Activated CD4-positive, alpha-beta memory T cell treated with anti-CD3 and anti-CD28 coated beads for 36 hours (primary cell): ENCODE results near the gene ANLN. TPM values are rescaled to one million over a fixed set of nuclear protein-coding genes. Genes with fewer than 3 reads are reported as not detected.
"Not testable (repeated sequence)": the region's sequence is repeated elsewhere in the genome, so short reads cannot be mapped to it uniquely, and the experiment has no call there.

Experiments
- CTCF ChIA-PET: fragments of 350-600 bp; sonication (Branson Sonifier 250); formaldehyde crosslinking; loops from one replicate; lab custom pipeline; 2021; ENCODE audit warnings: antibody characterized with exemption, inconsistent platforms; lab: Charles Lee
- POLR2A ChIA-PET: fragments of 350-600 bp; sonication (Branson Sonifier 250); formaldehyde crosslinking; loops from one replicate; lab custom pipeline; 2021; ENCODE audit warnings: antibody characterized with exemption; lab: Charles Lee
- DNase-seq: peaks from one replicate; pipeline ENCODE4 v3.0.0-alpha.2; 2020
- H3K27ac Mint-ChIP-seq: one replicate; pipeline ENCODE4 v1.8.0; 2021; ENCODE audit warnings: mixed read lengths
- H3K27me3 Mint-ChIP-seq: one replicate; pipeline ENCODE4 v1.8.0; 2021; ENCODE audit warnings: mixed read lengths
- H3K36me3 Mint-ChIP-seq: one replicate; pipeline ENCODE4 v1.8.0; 2021; ENCODE audit warnings: mixed read lengths
- H3K4me1 Mint-ChIP-seq: one replicate; pipeline ENCODE4 v1.8.0; 2021; ENCODE audit warnings: low read depth, mixed read lengths
- H3K4me3 Mint-ChIP-seq: one replicate; pipeline ENCODE4 v1.8.0; 2021; ENCODE audit warnings: mild to moderate bottlenecking, mixed read lengths
- H3K9me3 Mint-ChIP-seq: one replicate; pipeline ENCODE4 v1.8.0; 2021; ENCODE audit warnings: mixed read lengths
- intact Hi-C: fragments of 100-400 bp; cut with micrococcal nuclease; formaldehyde crosslinking; loops from one replicate; pipeline ENCODE4 v1.15.1; 2023
- total RNA-seq, 2 experiments: library from RNA; stranded (reverse); gene quantifications; one replicate each; pipeline ENCODE4 v1.2.3, GENCODE V29; 2021

The ANLN gene
- total RNA-seq, 2 experiments from 2014 or later: 46.6 to 54.7 TPM

- ChIA-PET POLR2A (no interaction called here), CTCF (interaction anchor here (0.7 kb wide), 1 partner anchor 27 kb away, joined by 3 read pairs; no protein-coding TSS in a partner anchor)
- no peak for DNase-seq
- intact Hi-C loops: loop anchor here (10.0 kb wide), 1 partner anchor 555 kb away; the partner anchor contains the start of gene SEPTIN7
- Mint-ChIP-seq H3K9me3 (no peaks in the 10 kb centered on the region), H3K4me1 (no peaks in the 10 kb centered on the region), H3K36me3 (no peaks in the 10 kb centered on the region), H3K27me3 (no peaks in the 10 kb centered on the region), H3K4me3 (no peak overlapping the region), H3K27ac (no peak overlapping the region)
Observed at GRCh38 chr7:36360244-36360643, 29.4 kb upstream of the ANLN start.

- ChIA-PET POLR2A (no interaction called here), CTCF (no interaction called here)
- no peaks in the 10 kb centered on the region for H3K36me3 Mint-ChIP-seq
- no peak for DNase-seq
- no peaks in the 10 kb centered on the region for H3K27me3 Mint-ChIP-seq
- H3K9me3 Mint-ChIP-seq: no peaks in the 10 kb centered on the region
- no peak overlapping the region for H3K4me3 Mint-ChIP-seq
- intact Hi-C loops: loop anchor here (10.0 kb wide), 1 partner anchor 556 kb away; the partner anchor contains the start of gene SEPTIN7
- no peaks in the 10 kb centered on the region for H3K4me1 Mint-ChIP-seq
- H3K27ac Mint-ChIP-seq: no peak overlapping the region
Observed at GRCh38 chr7:36361227-36361626, 28.4 kb upstream of the ANLN start.

- intact Hi-C loops: loop anchor here (10.0 kb wide), 1 partner anchor 559 kb away; the partner anchor contains the start of gene SEPTIN7
- ChIA-PET POLR2A (no interaction called here), CTCF (interaction anchor here (0.8 to 1.1 kb wide), 2 partner anchors 109 to 307 kb away, joined by 3 to 4 read pairs; no protein-coding TSS in a partner anchor)
- H3K27me3 Mint-ChIP-seq: no peaks in the 10 kb centered on the region
- H3K36me3 Mint-ChIP-seq: no peaks in the 10 kb centered on the region
- H3K4me1 Mint-ChIP-seq: no peaks in the 10 kb centered on the region
- DNase-seq: no peak
- no peaks in the 10 kb centered on the region for H3K9me3 Mint-ChIP-seq
- no peak overlapping the region for H3K4me3 Mint-ChIP-seq
- no peak overlapping the region for H3K27ac Mint-ChIP-seq
Observed at GRCh38 chr7:36363515-36363914, 26.1 kb upstream of the ANLN start.

GRCh38 chr7:36366005-36366717 is 23.5 kb upstream of the ANLN start:
- no peak for DNase-seq
- Mint-ChIP-seq H3K4me3 (peak overlapping the region; percentile 71), H3K9me3 (no peaks in the 10 kb centered on the region), H3K27me3 (peaks cover 2% of the 10 kb centered on the region), H3K27ac (no peak overlapping the region), H3K36me3 (no peaks in the 10 kb centered on the region), H3K4me1 (no peaks in the 10 kb centered on the region)
- CTCF ChIA-PET: interaction anchor here (0.7 to 2.1 kb wide), 7 partner anchors 9 to 305 kb away, joined by 3 to 23 read pairs (median 5); partner anchors contain the start of gene ANLN
- POLR2A ChIA-PET: interaction anchor here (2.2 kb wide), 1 partner anchor 26 kb away, joined by 6 read pairs; no protein-coding TSS in a partner anchor
- intact Hi-C loops: loop anchor here (10.0 kb wide), 1 partner anchor 561 kb away; the partner anchor contains the start of gene SEPTIN7

GRCh38 chr7:36366718-36367560 is 22.7 kb upstream of the ANLN start:
- H3K4me3 Mint-ChIP-seq: peak overlapping the region; percentile 88
- intact Hi-C loops: loop anchor here (1.0 to 10.0 kb wide), 4 partner anchors 22 to 562 kb away; partner anchors contain the start of genes ANLN and SEPTIN7
- DNase-seq: peak; percentile 94
- no peak overlapping the region for H3K27ac Mint-ChIP-seq
- no peaks in the 10 kb centered on the region for H3K4me1 Mint-ChIP-seq
- ChIA-PET POLR2A (interaction anchor here (0.6 to 2.2 kb wide), 2 partner anchors 25 to 815 kb away, joined by 3 to 6 read pairs; no protein-coding TSS in a partner anchor), CTCF (interaction anchor here (0.6 to 2.1 kb wide), 12 partner anchors 9 to 476 kb away, joined by 3 to 23 read pairs (median 4); partner anchors contain the start of gene ANLN)
- peaks cover 2% of the 10 kb centered on the region for H3K27me3 Mint-ChIP-seq
- H3K36me3 Mint-ChIP-seq: no peaks in the 10 kb centered on the region
- H3K9me3 Mint-ChIP-seq: no peaks in the 10 kb centered on the region

- ChIA-PET POLR2A (interaction anchor here (0.6 to 2.2 kb wide), 2 partner anchors 24 to 815 kb away, joined by 3 to 6 read pairs; no protein-coding TSS in a partner anchor), CTCF (interaction anchor here (0.6 to 2.1 kb wide), 9 partner anchors 10 to 475 kb away, joined by 3 to 23 read pairs (median 4); partner anchors contain the start of gene ANLN)
- no peak for DNase-seq
- Mint-ChIP-seq H3K27me3 (peaks cover 2% of the 10 kb centered on the region), H3K4me3 (peak overlapping the region; percentile 88), H3K4me1 (no peaks in the 10 kb centered on the region), H3K27ac (no peak overlapping the region), H3K9me3 (no peaks in the 10 kb centered on the region), H3K36me3 (no peaks in the 10 kb centered on the region)
- intact Hi-C loops: loop anchor here (1.0 to 10.0 kb wide), 4 partner anchors 22 to 563 kb away; partner anchors contain the start of genes ANLN and SEPTIN7
Observed at GRCh38 chr7:36367561-36368077, 22.0 kb upstream of the ANLN start.

GRCh38 chr7:36368496-36368895 is 21.2 kb upstream of the ANLN start:
- DNase-seq: no peak
- peaks cover 2% of the 10 kb centered on the region for H3K27me3 Mint-ChIP-seq
- no peak overlapping the region for H3K4me3 Mint-ChIP-seq
- intact Hi-C loops: loop anchor here (10.0 kb wide), 1 partner anchor 564 kb away; the partner anchor contains the start of gene SEPTIN7
- no peak overlapping the region for H3K27ac Mint-ChIP-seq
- POLR2A ChIA-PET: no interaction called here
- H3K9me3 Mint-ChIP-seq: no peaks in the 10 kb centered on the region
- CTCF ChIA-PET: no interaction called here
- no peaks in the 10 kb centered on the region for H3K4me1 Mint-ChIP-seq
- no peaks in the 10 kb centered on the region for H3K36me3 Mint-ChIP-seq

GRCh38 chr7:36369171-36369570 is 20.5 kb upstream of the ANLN start:
- Mint-ChIP-seq H3K4me1 (no peaks in the 10 kb centered on the region), H3K4me3 (no peak overlapping the region), H3K9me3 (no peaks in the 10 kb centered on the region), H3K27me3 (peaks cover 2% of the 10 kb centered on the region), H3K27ac (no peak overlapping the region), H3K36me3 (no peaks in the 10 kb centered on the region)
- CTCF ChIA-PET: no interaction called here
- DNase-seq: no peak
- intact Hi-C loops: loop anchor here (10.0 kb wide), 1 partner anchor 564 kb away; the partner anchor contains the start of gene SEPTIN7
- POLR2A ChIA-PET: no interaction called here

GRCh38 chr7:36370046-36370445 is 19.6 kb upstream of the ANLN start:
- intact Hi-C loops: no loop called here
- no peaks in the 10 kb centered on the region for H3K4me1 Mint-ChIP-seq
- DNase-seq: no peak
- POLR2A ChIA-PET: no interaction called here
- H3K9me3 Mint-ChIP-seq: no peaks in the 10 kb centered on the region
- peaks cover 2% of the 10 kb centered on the region for H3K27me3 Mint-ChIP-seq
- no peaks in the 10 kb centered on the region for H3K36me3 Mint-ChIP-seq
- H3K27ac Mint-ChIP-seq: no peak overlapping the region
- no peak overlapping the region for H3K4me3 Mint-ChIP-seq
- CTCF ChIA-PET: no interaction called here

- no peak overlapping the region for H3K4me3 Mint-ChIP-seq
- DNase-seq: no peak
- no peaks in the 10 kb centered on the region for H3K36me3 Mint-ChIP-seq
- no peaks in the 10 kb centered on the region for H3K9me3 Mint-ChIP-seq
- POLR2A ChIA-PET: no interaction called here
- H3K27me3 Mint-ChIP-seq: peaks cover 4% of the 10 kb centered on the region
- CTCF ChIA-PET: no interaction called here
- H3K27ac Mint-ChIP-seq: no peak overlapping the region
- H3K4me1 Mint-ChIP-seq: no peaks in the 10 kb centered on the region
- intact Hi-C loops: no loop called here
Observed at GRCh38 chr7:36372156-36372555, 17.5 kb upstream of the ANLN start.

- H3K9me3 Mint-ChIP-seq, H3K4me3 Mint-ChIP-seq, H3K27me3 Mint-ChIP-seq, DNase-seq, intact Hi-C loops, H3K36me3 Mint-ChIP-seq, H3K4me1 Mint-ChIP-seq, POLR2A ChIA-PET, H3K27ac Mint-ChIP-seq: not testable (repeated sequence)
- CTCF ChIA-PET: interaction anchor here (0.7 kb wide), 1 partner anchor 60 kb away, joined by 3 read pairs; no protein-coding TSS in a partner anchor
Observed at GRCh38 chr7:36378555-36378954, 11.1 kb upstream of the ANLN start.
